NCI-H1105 (cell line): Measurements from ENCODE around the gene SULT1C2.
"Not testable (repeated sequence)": the region's sequence is repeated elsewhere in the genome, so short reads cannot be mapped to it uniquely, and the experiment has no call there.

Source experiments
- DNase-seq: peaks from one replicate; lab custom pipeline; 2025; lab: John Stamatoyannopoulos, UW

SULT1C2 gene

GRCh38 chr2:108351889-108352288 is 63.2 kb downstream of the SULT1C2 start:
- no peak for DNase-seq

GRCh38 chr2:108354136-108354535 is 65.4 kb downstream of the SULT1C2 start:
- DNase-seq = no peak

- no peak for DNase-seq
These were observed 67.4 kb downstream of the SULT1C2 start for GRCh38 chr2:108355906-108356734.

GRCh38 chr2:108359336-108359735 is 70.6 kb downstream of the SULT1C2 start:
- not testable (repeated sequence) for DNase-seq
